Heart left ventricle (tissue), 16 donors: ENCODE data around the gene LYPD6B. TPM values are rescaled to one million over a fixed set of nuclear protein-coding genes. Genes with fewer than 3 reads are reported as not detected.

Experiments used
- ATAC-seq, 4 donors: fragments of 200-7000 bp; cut with Tn5 transposase; one replicate each; pipeline ENCODE4 v1.9.1; 2020 to 2022; ENCODE audit warnings: moderate library complexity in 4 of 4, mild to moderate bottlenecking in 3 of 4, moderate number of reproducible peaks in 1 of 4
- DNase-seq, 5 donors: peaks; one replicate each; pipeline ENCODE4 v3.0.0-alpha.2; 2020
- H3K27ac ChIP-seq, 12 donors: fragments of 200-600 bp; sonication (generic) in 4 of 12; one replicate each; pipeline versions ENCODE4 v1.5.0 to v1.8.0; 2016 to 2022; ENCODE audit warnings: mild to moderate bottlenecking in 2 of 12
- H3K27me3 ChIP-seq, 9 donors: fragments of 200-600 bp; sonication (generic) in 2 of 9; one replicate each; pipeline versions ENCODE4 v1.5.1 to v1.8.0; 2016 to 2022; ENCODE audit warnings: mild to moderate bottlenecking in 3 of 9
- H3K36me3 ChIP-seq, 9 donors: fragments of 200-600 bp; sonication (generic) in 2 of 9; one replicate each; pipeline versions ENCODE4 v1.5.0 to v1.8.0; 2018 to 2022; ENCODE audit warnings: mild to moderate bottlenecking in 2 of 9
- H3K4me1 ChIP-seq, 12 donors: fragments of 200-600 bp; sonication (generic) in 4 of 12; one replicate each; pipeline versions ENCODE4 v1.5.0 to v1.8.0; 2016 to 2022; ENCODE audit warnings: mild to moderate bottlenecking in 3 of 12
- H3K4me3 ChIP-seq, 12 donors: fragments of 200-600 bp; sonication (generic) in 4 of 12; one replicate each; pipeline versions ENCODE4 v1.5.0 to v1.8.0; 2017 to 2022; ENCODE audit warnings: mild to moderate bottlenecking in 9 of 12, moderate library complexity in 4 of 12
- H3K9me3 ChIP-seq, 12 donors: fragments of 200-600 bp; sonication (generic) in 4 of 12; one replicate each; pipeline versions ENCODE4 v1.5.0 to v1.8.0; 2016 to 2022; ENCODE audit warnings: mild to moderate bottlenecking in 1 of 12
- CTCF ChIP-seq, 12 donors: fragments of 200-600 bp; sonication (generic) in 4 of 12; IDR thresholded peaks; one replicate each; pipeline versions ENCODE4 v1.5.0 to v1.8.0; 2018 to 2022; ENCODE audit warnings: antibody characterized with exemption in 12 of 12, mild to moderate bottlenecking in 5 of 12
- POLR2A ChIP-seq, 2 donors: fragments of 450-650 bp; IDR thresholded peaks; one replicate each; pipeline ENCODE4 v1.6.1; 2017; ENCODE audit warnings: antibody characterized with exemption in 2 of 2, mild to moderate bottlenecking in 2 of 2, moderate library complexity in 2 of 2
- WGBS, 4 donors: extraction: QIAGEN DNeasy Blood & Tissue Kit in 2 of 4; methylation state at CpG; one replicate each; pipeline versions ENCODE4 v1.1.5 to v1.1.7; 2013 to 2018; 5-methylcytosine and 5-hydroxymethylcytosine counted together
- intact Hi-C, 10 donors: fragments of 100-400 bp; cut with DNase I; formaldehyde crosslinking; loops; one replicate each; pipeline versions ENCODE4 v1.11.1 to v1.14.2; 2022
- polyA plus RNA-seq, 2 donors: library from polyadenylated mRNA; stranded (reverse); fragments of 200-250 nt; gene quantifications; one replicate each; pipeline ENCODE4 v1.2.3, GENCODE V29; 2013
- total RNA-seq, 9 donors: library from RNA; depleted of rRNA in 2 of 9; stranded (reverse); fragments of >200 nt in 2 of 9; fragmentation: NEBNext Ultra II Directional in 3 of 9; extraction: Animal tissue kit (Norgen Biotek cat#: 25700) in 3 of 9; gene quantifications; one replicate each; pipeline versions ENCODE4 v1.1.0 to v1.2.4, GENCODE V29; 2016 to 2023
- donor health status: ischemic (EF 13 %, LVEDD 7.1; RV severe dilation, severe dysfunction).
- donor health status: healthy with polysubstance abuse.
- donor health status: DM: no; HTN: yes; CAD: no.
- donor health status: DM: no; HTN: no; CAD: no.
- donor health status: ischemic (EF 25% LVEDD 6.9; RV normal size, moderate dysfunction).
- donor health status: ischemic (EF 25% LVEDD 5.7; RV mildly dilated, moderate dysfunction).
- donor health status: healthy.
- donor health status: DM: yes; HTN: yes; CAD: no.
- donor health status: ischemic (EF 35%, LVEDD 5.7; RV mildly dilated, moderate dysfunction).
- donor health status: nonischemic (EF 11% LVEDD 7.7; RV severe dilation, severe dysfunction).
- donor health status: DM: yes; HTN: yes; CAD: no.
- donor health status: PGD.
- donor health status: ischemic (EF 29% LVEDD 5.4; RV normal size, mild dysfunction).
- donor health status: nonischemic (EF 23%, LVEDD 6.1; RV moderate dilation, normal function).

LYPD6B gene
- total and polyA plus RNA-seq, 11 donors: not detected

- Histone ChIP-seq H3K4me1 (no peaks in the 10 kb centered on the region), H3K27ac (no peak overlapping the region), H3K27me3 (peaks cover 0 to 5% (median 0%) of the 10 kb centered on the region in 9 donors), H3K36me3 (no peaks in the 10 kb centered on the region), H3K9me3 (no peaks in the 10 kb centered on the region), H3K4me3 (no peak overlapping the region)
- no peak for DNase-seq
- intact Hi-C loops: no loop called here
- WGBS, 4 donors: 93 to 98% (median 94%) methylated on average over 2 of the region's 2 CpGs
- no peak for ATAC-seq
- TF ChIP-seq POLR2A (IDR thresholded peaks at IDR 0.05) (no peak), CTCF (IDR thresholded peaks at IDR 0.05) (no peak)
Observed at GRCh38 chr2:149175956-149176355, 137.5 kb downstream of the LYPD6B start.

- H3K4me1 ChIP-seq: no peaks in the 10 kb centered on the region
- H3K4me3 ChIP-seq: no peak overlapping the region
- 87 to 93% (median 91%) methylated on average over 5 of the region's 5 CpGs for WGBS, 4 donors
- no peak for TF ChIP-seq CTCF (IDR thresholded peaks at IDR 0.05)
- TF ChIP-seq POLR2A (IDR thresholded peaks at IDR 0.05): no peak
- H3K9me3 ChIP-seq: no peaks in the 10 kb centered on the region
- ATAC-seq (no peak), DNase-seq (no peak)
- no peaks in the 10 kb centered on the region for H3K36me3 ChIP-seq
- intact Hi-C loops: no loop called here
- H3K27ac ChIP-seq: no peak overlapping the region
- peaks cover 0 to 5% (median 0%) of the 10 kb centered on the region in 9 donors for H3K27me3 ChIP-seq
Observed at GRCh38 chr2:149178612-149179011, 140.1 kb downstream of the LYPD6B start.

- intact Hi-C loops: no loop called here
- Histone ChIP-seq H3K9me3 (no peaks in the 10 kb centered on the region), H3K4me1 (no peaks in the 10 kb centered on the region), H3K36me3 (no peaks in the 10 kb centered on the region), H3K27me3 (peaks cover 0 to 5% (median 0%) of the 10 kb centered on the region in 9 donors), H3K4me3 (no peak overlapping the region), H3K27ac (no peak overlapping the region)
- no peak for DNase-seq
- no peak for ATAC-seq
- TF ChIP-seq POLR2A (IDR thresholded peaks at IDR 0.05): no peak
- no peak for TF ChIP-seq CTCF (IDR thresholded peaks at IDR 0.05)
- 75 to 78% (median 77%) methylated on average over 9 of the region's 9 CpGs for WGBS, 4 donors
Observed at GRCh38 chr2:149180226-149180875, 141.9 kb downstream of the LYPD6B start.

- Histone ChIP-seq H3K36me3 (no peaks in the 10 kb centered on the region), H3K4me1 (no peaks in the 10 kb centered on the region), H3K4me3 (no peak overlapping the region), H3K9me3 (no peaks in the 10 kb centered on the region), H3K27ac (no peak overlapping the region), H3K27me3 (peaks cover 0 to 5% (median 0%) of the 10 kb centered on the region in 9 donors)
- no peak for ATAC-seq
- no peak for DNase-seq
- no peak for TF ChIP-seq CTCF (IDR thresholded peaks at IDR 0.05)
- no peak for TF ChIP-seq POLR2A (IDR thresholded peaks at IDR 0.05)
- intact Hi-C loops: no loop called here
- 91 to 94% (median 92%) methylated on average over 1 of the region's 1 CpG for WGBS, 4 donors
Observed at GRCh38 chr2:149183187-149183586, 144.7 kb downstream of the LYPD6B start.
